ENCODE measurements around the gene UGT1A9.

DNA sequence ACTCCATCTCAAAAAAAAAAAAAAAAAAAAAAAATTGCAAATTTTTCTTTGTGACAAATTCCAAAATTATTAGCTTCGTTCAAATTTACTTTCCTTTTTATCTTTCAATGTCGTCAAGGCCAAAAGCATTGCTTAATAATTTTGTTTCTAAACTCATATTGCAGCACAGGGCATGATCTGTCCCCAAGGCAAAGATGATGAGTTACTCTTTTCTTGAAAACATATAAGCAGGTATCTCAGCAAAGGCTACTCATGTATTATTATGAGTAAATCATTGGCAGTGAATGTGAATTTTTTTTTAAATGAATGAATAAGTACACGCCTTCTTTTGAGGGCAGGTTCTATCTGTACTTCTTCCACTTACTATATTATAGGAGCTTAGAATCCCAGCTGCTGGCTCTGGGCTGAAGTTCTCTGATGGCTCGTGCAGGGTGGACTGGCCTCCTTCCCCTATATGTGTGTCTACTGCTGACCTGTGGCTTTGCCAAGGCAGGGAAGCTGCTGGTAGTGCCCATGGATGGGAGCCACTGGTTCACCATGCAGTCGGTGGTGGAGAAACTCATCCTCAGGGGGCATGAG, 9.9 kb downstream of the UGT1A9 start, which contains the start of gene UGT1A7:
- TF ChIP-seq NFXL1 (IDR thresholded peaks at IDR 0.05; ENCODE audit: borderline replicate concordance) (no peak), NFYB (IDR thresholded peaks at IDR 0.05; ENCODE audit: insufficient read depth, low read depth, low read length) (no peak), CBFB (IDR thresholded peaks at IDR 0.05; ENCODE audit: low read depth) (no peak)
